NCI-H1417 (cell line): ENCODE data around the gene LYPLAL1.
A peak's percentile ranks its signal among the peaks of the same experiment; 100 is the strongest.

ENCODE experiments used
- DNase-seq, 3 experiments: peaks; one replicate each; lab custom pipeline; 2025; lab: John Stamatoyannopoulos, UW

Gene LYPLAL1

GRCh38 chr1:219173758-219174459, at the start of gene LYPLAL1:
Gene LYPLAL1 (plus strand): TSS chr1:219173878. CDS start chr1:219173891, 13 bp downstream.
- peak; percentile 76 to 93 (median 89) for DNase-seq

- DNase-seq = no peak
Observed at GRCh38 chr1:219124163-219124562, 49.5 kb upstream of the LYPLAL1 start.

- DNase-seq = no peak
Observed at GRCh38 chr1:219125342-219125741, 48.3 kb upstream of the LYPLAL1 start.

- no peak for DNase-seq
Observed at GRCh38 chr1:219126377-219126776, 47.3 kb upstream of the LYPLAL1 start.

GRCh38 chr1:219128957-219129356, 44.7 kb upstream of the LYPLAL1 start:
- DNase-seq = no peak

GRCh38 chr1:219130366-219130935, 43.2 kb upstream of the LYPLAL1 start:
- no peak for DNase-seq

- DNase-seq = no peak
Observed at GRCh38 chr1:219132939-219133338, 40.7 kb upstream of the LYPLAL1 start.

GRCh38 chr1:219138747-219139146, 34.9 kb upstream of the LYPLAL1 start:
- no peak for DNase-seq

GRCh38 chr1:219140303-219140877, 33.3 kb upstream of the LYPLAL1 start:
- no peak for DNase-seq

GRCh38 chr1:219143735-219144134, 29.9 kb upstream of the LYPLAL1 start:
- DNase-seq = no peak

- DNase-seq = no peak
Observed at GRCh38 chr1:219144658-219145315, 28.9 kb upstream of the LYPLAL1 start.

GRCh38 chr1:219147571-219148019, 26.1 kb upstream of the LYPLAL1 start:
- DNase-seq = no peak

GRCh38 chr1:219149009-219149577, 24.6 kb upstream of the LYPLAL1 start:
- no peak for DNase-seq

GRCh38 chr1:219149953-219150352, 23.7 kb upstream of the LYPLAL1 start:
- DNase-seq = no peak

GRCh38 chr1:219150913-219151312, 22.8 kb upstream of the LYPLAL1 start:
- DNase-seq = no peak

- DNase-seq = no peak
Observed at GRCh38 chr1:219151467-219151866, 22.2 kb upstream of the LYPLAL1 start.

- DNase-seq = no peak
Observed at GRCh38 chr1:219152751-219153150, 20.9 kb upstream of the LYPLAL1 start.

- no peak for DNase-seq
Observed at GRCh38 chr1:219153723-219154122, 20.0 kb upstream of the LYPLAL1 start.

- DNase-seq = no peak
Observed at GRCh38 chr1:219155135-219155534, 18.5 kb upstream of the LYPLAL1 start.

GRCh38 chr1:219159946-219160645, 13.6 kb upstream of the LYPLAL1 start:
- DNase-seq = no peak

- no peak for DNase-seq
Observed at GRCh38 chr1:219160967-219161366, 12.7 kb upstream of the LYPLAL1 start.

- DNase-seq = no peak
Observed at GRCh38 chr1:219161371-219161770, 12.3 kb upstream of the LYPLAL1 start.
